ENCODE data around the gene SLC9A7. TPM values are rescaled to one million over a fixed set of nuclear protein-coding genes. Genes with fewer than 3 reads are reported as not detected.

The SLC9A7 gene
- total and polyA plus RNA-seq, 2 donors (not counting 3 experiments of a cell fraction or from before 2014, with no cell fraction given) = 4.6 to 7.5 TPM

DNA sequence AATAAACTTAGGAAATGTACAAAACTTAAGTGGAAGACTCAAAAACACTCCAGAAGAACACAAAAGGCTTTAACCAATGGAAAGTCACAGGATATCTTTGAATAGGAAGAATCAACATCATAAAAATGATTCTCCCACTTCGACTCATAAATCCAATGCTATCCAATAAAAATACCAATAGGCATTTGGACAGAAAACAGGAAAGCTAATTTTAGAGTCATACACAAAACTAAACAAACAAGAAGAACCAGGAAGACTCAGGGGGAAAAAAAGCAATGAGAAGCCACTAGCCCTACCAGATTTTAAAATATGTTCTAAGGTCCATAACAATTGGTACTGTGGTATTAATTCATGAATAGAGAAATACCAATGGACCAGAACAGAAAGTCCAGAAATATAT, 28.2 kb downstream of the SLC9A7 start:
- H3K79me2 ChIP-seq (ENCODE audit: control insufficient read depth, insufficient read depth, low read length) = no peaks in the 10 kb centered on the region
- TF ChIP-seq POLR2A (IDR thresholded peaks at IDR 0.05; ENCODE audit: low read depth, low read length) = no peak
- TF ChIP-seq, protein P1, sequence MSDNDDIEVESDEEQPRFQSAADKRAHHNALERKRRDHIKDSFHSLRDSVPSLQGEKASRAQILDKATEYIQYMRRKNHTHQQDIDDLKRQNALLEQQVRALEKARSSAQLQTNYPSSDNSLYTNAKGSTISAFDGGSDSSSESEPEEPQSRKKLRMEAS (IDR thresholded peaks at IDR 0.05; ENCODE audit: insufficient read depth, insufficient read length) = no peak
- TF ChIP-seq JUN (IDR thresholded peaks at IDR 0.05; ENCODE audit: borderline replicate concordance, insufficient read depth, insufficient read length, low read depth) = no peak
- TF ChIP-seq EZH2 (IDR thresholded peaks at IDR 0.05; ENCODE audit: borderline replicate concordance, low read depth, low read length, severe bottlenecking) = no peak
- no peak for TF ChIP-seq MYC (IDR thresholded peaks at IDR 0.05; ENCODE audit: low read depth, low read length)
- TF ChIP-seq POLR2AphosphoS5 (IDR thresholded peaks at IDR 0.05; ENCODE audit: insufficient read depth, low read depth, low read length) = no peak
- TF ChIP-seq FOS (IDR thresholded peaks at IDR 0.05; ENCODE audit: borderline replicate concordance, insufficient read depth, low read length) = no peak
- TF ChIP-seq GATA2 (IDR thresholded peaks at IDR 0.05; ENCODE audit: insufficient read depth, insufficient read length, low read depth, low read length) = no peak
- TF ChIP-seq, protein P2, sequence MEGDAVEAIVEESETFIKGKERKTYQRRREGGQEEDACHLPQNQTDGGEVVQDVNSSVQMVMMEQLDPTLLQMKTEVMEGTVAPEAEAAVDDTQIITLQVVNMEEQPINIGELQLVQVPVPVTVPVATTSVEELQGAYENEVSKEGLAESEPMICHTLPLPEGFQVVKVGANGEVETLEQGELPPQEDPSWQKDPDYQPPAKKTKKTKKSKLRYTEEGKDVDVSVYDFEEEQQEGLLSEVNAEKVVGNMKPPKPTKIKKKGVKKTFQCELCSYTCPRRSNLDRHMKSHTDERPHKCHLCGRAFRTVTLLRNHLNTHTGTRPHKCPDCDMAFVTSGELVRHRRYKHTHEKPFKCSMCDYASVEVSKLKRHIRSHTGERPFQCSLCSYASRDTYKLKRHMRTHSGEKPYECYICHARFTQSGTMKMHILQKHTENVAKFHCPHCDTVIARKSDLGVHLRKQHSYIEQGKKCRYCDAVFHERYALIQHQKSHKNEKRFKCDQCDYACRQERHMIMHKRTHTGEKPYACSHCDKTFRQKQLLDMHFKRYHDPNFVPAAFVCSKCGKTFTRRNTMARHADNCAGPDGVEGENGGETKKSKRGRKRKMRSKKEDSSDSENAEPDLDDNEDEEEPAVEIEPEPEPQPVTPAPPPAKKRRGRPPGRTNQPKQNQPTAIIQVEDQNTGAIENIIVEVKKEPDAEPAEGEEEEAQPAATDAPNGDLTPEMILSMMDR (IDR thresholded peaks at IDR 0.05; ENCODE audit: extremely low read depth in 1 of 2, insufficient read depth in 1 of 2, low read depth in 1 of 2, low read length in 2 of 2) = no peak
- H2AFZ ChIP-seq (ENCODE audit: low read depth, low read length) = no peak overlapping the region
- H3K36me3 ChIP-seq (ENCODE audit: control insufficient read depth in 2 of 2, extremely low read depth in 1 of 2, insufficient read depth in 2 of 2, low read length in 2 of 2) = no peaks in the 10 kb centered on the region
- no peak overlapping the region for H3K4me3 ChIP-seq (replicated peaks in 1 of 3; ENCODE audit: insufficient read depth in 1 of 3, low read depth in 1 of 3, low read length in 3 of 3)
- dilution Hi-C loops (cut with MboI; ENCODE audit: extremely low pct_ligation_motif_present, low sequenced_read_pairs) (no loop called here), intact Hi-C loops (cut with micrococcal nuclease) (no loop called here)
- H4K20me1 ChIP-seq (replicated peaks; ENCODE audit: control insufficient read depth, extremely low read depth, insufficient read depth, low read length) = no peaks in the 10 kb centered on the region
- BruUV-seq (replicated peaks) = no TSS peak
- no peak for DNase-seq (ENCODE audit: low read depth, low spot score)
- H3K9me1 ChIP-seq (replicated peaks; ENCODE audit: control insufficient read depth, extremely low read depth, insufficient read depth, low read length) = no peaks in the 10 kb centered on the region
- ChIA-PET POLR2A (no interaction called here), CTCF (no interaction called here)
- H3K4me2 ChIP-seq (ENCODE audit: insufficient read depth, low read length) = no peak overlapping the region
- no peak overlapping the region for H3K9ac ChIP-seq (replicated peaks; ENCODE audit: extremely low read depth, insufficient read depth, low read length)
- H3K27me3 ChIP-seq (ENCODE audit: control insufficient read depth in 2 of 2, insufficient read depth in 2 of 2, low read length in 2 of 2) = no peaks in the 10 kb centered on the region
- no peak overlapping the region for H3K27ac ChIP-seq (ENCODE audit: insufficient read depth, low read depth, low read length)
- H3K9me3 ChIP-seq (replicated peaks; ENCODE audit: control insufficient read depth, insufficient read depth, low read length) = no peaks in the 10 kb centered on the region
- no peak for FAIRE-seq
- H3K4me1 ChIP-seq (ENCODE audit: control insufficient read depth, extremely low read depth, insufficient read depth, low read length) = no peaks in the 10 kb centered on the region
